OCI-LY3 (cell line): ENCODE data around the gene ABCB9.
A peak's percentile ranks its signal among the peaks of the same experiment; 100 is the strongest.

Experiments used
- CTCF ChIP-seq: fragments of 200-600, 300-600 bp; sonication (generic); IDR thresholded peaks from 2 replicates; pipeline ENCODE4 v1.5.1; 2014; ENCODE audit warnings: antibody characterized with exemption, low read length, low read depth
- EZH2phosphoT487 ChIP-seq: fragments of 200-600 bp; shearing (Covaris generic); IDR thresholded peaks from 2 replicates; pipeline ENCODE4 v1.6.1; 2018; ENCODE audit warnings: antibody characterized with exemption, mixed run types, low read depth

- TF ChIP-seq CTCF (peak; percentile 78), EZH2phosphoT487 (no peak)
These were observed 85.6 kb downstream of the ABCB9 start for GRCh38 chr12:122880668-122881067.
